ENCODE measurements around the gene DNPEP.

- TF ChIP-seq CTCF (IDR thresholded peaks at IDR 0.05) (no peak), POLR2A (IDR thresholded peaks at IDR 0.05) (no peak)
Observed at GRCh38 chr2:219419012-219419324, 31.3 kb upstream of the DNPEP start.
